Breast epithelium (tissue), 4 donors: ENCODE measurements around the gene MNX1. TPM values are rescaled to one million over a fixed set of nuclear protein-coding genes. Genes with fewer than 3 reads are reported as not detected.

Source experiments
- DNase-seq, 2 donors: peaks; one replicate each; pipeline ENCODE4 v3.0.0-alpha.2; 2019; ENCODE audit warnings: low spot score in 2 of 2
- H3K27ac ChIP-seq, 2 donors: fragments of 200-600 bp; sonication (generic) in 1 of 2; one replicate each; pipeline ENCODE4 v1.5.1; 2016 to 2019; ENCODE audit warnings: mild to moderate bottlenecking in 1 of 2
- H3K27me3 ChIP-seq, 2 donors: fragments of 200-600 bp; sonication (generic) in 1 of 2; one replicate each; pipeline versions ENCODE4 v1.5.1 to v1.6.0; 2017 to 2019; ENCODE audit warnings: control low read depth in 1 of 2, mild to moderate bottlenecking in 1 of 2
- H3K36me3 ChIP-seq: fragments of 200-600 bp; one replicate; pipeline ENCODE4 v1.5.1; 2019
- H3K4me1 ChIP-seq, 2 donors: fragments of 200-600 bp; sonication (generic); one replicate each; pipeline ENCODE4 v1.5.1; 2016 to 2019; ENCODE audit warnings: control low read depth in 1 of 2
- H3K4me3 ChIP-seq, 3 donors: fragments of 200-600 bp; sonication (generic); 1 replicate in 2 of 3; 2 replicates in 1 of 3; pipeline ENCODE4 v1.5.1; 2016 to 2019; ENCODE audit warnings: mild to moderate bottlenecking in 3 of 3, moderate library complexity in 2 of 3
- H3K9me3 ChIP-seq, 2 donors: fragments of 200-600 bp; sonication (generic) in 1 of 2; one replicate each; pipeline ENCODE4 v1.5.1; 2016 to 2019; ENCODE audit warnings: control low read depth in 1 of 2
- POLR2A ChIP-seq: fragments of 450-650 bp; IDR thresholded peaks from one replicate; pipeline ENCODE4 v1.6.1; 2016; ENCODE audit warnings: antibody characterized with exemption, mild to moderate bottlenecking, moderate library complexity
- POLR2AphosphoS5 ChIP-seq, 3 donors: sonication (generic); formaldehyde crosslinking; IDR thresholded peaks; one replicate each; pipeline ENCODE4 v1.6.1; 2017; ENCODE audit warnings: antibody characterized with exemption in 3 of 3
- intact Hi-C: fragments of 100-400 bp; cut with DNase I; formaldehyde crosslinking; loops from one replicate; pipeline ENCODE4 v1.15.1; 2023; ENCODE audit warnings: low total_unique reads
- total RNA-seq, 3 donors: library from RNA; depleted of rRNA; stranded (reverse); fragments of >200 nt; gene quantifications; one replicate each; pipeline ENCODE4 v1.1.0, GENCODE V29; 2016
- TF ChIP-seq, protein P1 (sequence below), 3 donors: fragments of 450-650 bp; IDR thresholded peaks; one replicate each; pipeline ENCODE4 v1.5.1; 2016 to 2017; ENCODE audit warnings: antibody characterized with exemption in 3 of 3, mild to moderate bottlenecking in 3 of 3, moderate library complexity in 3 of 3

MNX1 gene
- total RNA-seq, 3 donors from 2014 or later = 0.15 to 0.33 TPM; not detected in 1

DNA sequence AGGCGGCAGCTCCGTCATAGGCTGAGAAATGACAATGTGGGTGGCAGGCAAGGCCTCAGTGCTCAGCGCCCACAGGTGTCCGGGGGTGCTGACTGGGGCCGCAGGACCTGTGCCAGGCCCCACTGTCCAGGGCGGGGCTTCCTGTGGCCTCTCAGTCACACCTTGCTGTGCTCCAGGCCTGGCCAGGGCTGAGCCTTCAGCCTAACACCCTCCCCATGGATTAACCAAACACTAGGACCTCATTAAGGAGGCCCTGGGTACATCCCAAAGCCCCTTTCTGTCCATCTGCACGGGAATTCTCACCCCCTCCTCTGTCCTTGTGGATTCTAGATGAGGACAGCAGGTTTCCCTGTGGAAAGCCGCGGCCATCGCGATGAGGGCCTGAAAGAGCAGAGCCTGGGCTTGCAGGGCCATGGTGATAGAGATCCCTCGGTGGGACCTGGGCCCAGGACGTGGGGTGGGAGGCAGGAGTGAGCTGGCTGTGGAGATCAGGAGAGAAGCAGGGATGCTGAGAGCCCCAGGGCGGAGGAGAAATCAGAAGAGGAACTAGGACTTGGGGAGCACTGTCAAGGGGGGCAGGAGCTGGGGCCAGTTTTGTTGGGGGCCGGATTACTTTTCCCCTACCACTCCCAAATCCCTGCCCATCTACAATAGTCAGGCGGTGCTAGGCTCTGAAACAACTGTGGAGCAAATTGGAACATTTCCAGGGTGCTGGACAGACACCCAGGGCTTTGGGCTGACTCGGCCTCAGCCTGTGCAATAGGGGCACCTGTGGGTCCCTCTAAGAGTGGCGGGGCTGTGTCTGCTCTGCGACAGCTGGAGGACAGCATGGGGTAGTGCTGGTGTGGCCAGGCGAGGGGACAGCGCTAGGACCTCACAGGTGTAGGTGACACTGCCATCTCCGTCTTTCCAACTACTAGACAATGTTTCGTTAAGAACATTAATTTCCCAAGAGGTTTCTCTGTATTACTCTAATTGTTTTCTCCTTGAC lies 23.3 kb upstream of the MNX1 start:
- no peak for DNase-seq
- Histone ChIP-seq H3K36me3 (no peaks in the 10 kb centered on the region), H3K27ac (no peak overlapping the region), H3K27me3 (peaks cover 0 to 32% of the 10 kb centered on the region in 2 donors), H3K4me1 (no peaks in the 10 kb centered on the region), H3K4me3 (no peak overlapping the region), H3K9me3 (peaks cover 6 to 8% of the 10 kb centered on the region in 2 donors)
- intact Hi-C loops = no loop called here
- no peak for TF ChIP-seq POLR2AphosphoS5 (IDR thresholded peaks at IDR 0.05)
- TF ChIP-seq, protein P1, sequence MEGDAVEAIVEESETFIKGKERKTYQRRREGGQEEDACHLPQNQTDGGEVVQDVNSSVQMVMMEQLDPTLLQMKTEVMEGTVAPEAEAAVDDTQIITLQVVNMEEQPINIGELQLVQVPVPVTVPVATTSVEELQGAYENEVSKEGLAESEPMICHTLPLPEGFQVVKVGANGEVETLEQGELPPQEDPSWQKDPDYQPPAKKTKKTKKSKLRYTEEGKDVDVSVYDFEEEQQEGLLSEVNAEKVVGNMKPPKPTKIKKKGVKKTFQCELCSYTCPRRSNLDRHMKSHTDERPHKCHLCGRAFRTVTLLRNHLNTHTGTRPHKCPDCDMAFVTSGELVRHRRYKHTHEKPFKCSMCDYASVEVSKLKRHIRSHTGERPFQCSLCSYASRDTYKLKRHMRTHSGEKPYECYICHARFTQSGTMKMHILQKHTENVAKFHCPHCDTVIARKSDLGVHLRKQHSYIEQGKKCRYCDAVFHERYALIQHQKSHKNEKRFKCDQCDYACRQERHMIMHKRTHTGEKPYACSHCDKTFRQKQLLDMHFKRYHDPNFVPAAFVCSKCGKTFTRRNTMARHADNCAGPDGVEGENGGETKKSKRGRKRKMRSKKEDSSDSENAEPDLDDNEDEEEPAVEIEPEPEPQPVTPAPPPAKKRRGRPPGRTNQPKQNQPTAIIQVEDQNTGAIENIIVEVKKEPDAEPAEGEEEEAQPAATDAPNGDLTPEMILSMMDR (IDR thresholded peaks at IDR 0.05) = no peak
- TF ChIP-seq POLR2A = no peak

DNA sequence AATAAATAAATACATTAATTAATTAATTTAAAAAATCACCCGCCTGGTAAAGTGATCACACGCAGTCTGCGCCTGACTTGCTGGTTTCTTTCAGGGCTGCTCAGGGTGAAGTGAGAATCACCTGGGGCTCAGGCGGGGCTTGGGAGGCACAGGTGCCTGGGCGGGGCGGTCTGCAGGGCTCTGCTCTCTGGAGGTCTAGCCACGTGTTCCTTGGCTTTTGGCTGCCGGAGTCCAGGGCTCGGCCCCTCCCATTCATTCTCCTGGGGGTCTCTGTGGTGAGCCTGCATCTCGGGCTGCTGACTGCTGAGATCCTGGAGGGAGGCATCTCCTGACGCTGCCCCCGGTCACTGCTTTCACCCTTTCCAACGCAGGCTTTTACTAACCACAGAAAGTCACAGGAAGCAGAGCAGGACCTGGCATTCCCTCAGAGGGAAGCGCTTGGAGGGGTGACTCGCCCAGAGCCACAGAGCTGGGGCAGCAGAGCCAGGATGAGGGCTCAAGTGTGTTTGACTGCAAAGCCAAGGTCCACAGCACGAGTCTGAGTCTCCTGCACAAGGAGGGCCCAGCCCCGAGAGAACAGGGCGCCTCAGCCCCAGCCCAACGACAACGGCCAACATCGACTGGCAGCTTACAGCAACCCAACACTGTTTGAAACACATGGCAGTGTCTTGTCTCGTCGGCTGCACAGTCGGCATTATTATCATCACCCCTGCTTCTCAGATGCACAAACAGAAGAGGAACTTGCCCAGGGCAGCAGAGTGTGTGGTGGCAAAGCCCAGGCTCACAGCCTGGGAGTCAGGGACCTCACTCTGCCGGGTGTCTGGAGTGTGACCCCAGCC lies 22.4 kb upstream of the MNX1 start:
- intact Hi-C loops = no loop called here
- H3K27ac ChIP-seq = no peak overlapping the region
- H3K36me3 ChIP-seq = no peaks in the 10 kb centered on the region
- peaks cover 6 to 8% of the 10 kb centered on the region in 2 donors for H3K9me3 ChIP-seq
- DNase-seq = no peak
- H3K4me3 ChIP-seq = no peak overlapping the region
- no peaks in the 10 kb centered on the region for H3K4me1 ChIP-seq
- H3K27me3 ChIP-seq = peaks cover 0 to 38% of the 10 kb centered on the region in 2 donors
- no peak for TF ChIP-seq POLR2A
- no peak for TF ChIP-seq POLR2AphosphoS5 (IDR thresholded peaks at IDR 0.05)
- TF ChIP-seq, protein P1 (IDR thresholded peaks at IDR 0.05) = no peak

DNA sequence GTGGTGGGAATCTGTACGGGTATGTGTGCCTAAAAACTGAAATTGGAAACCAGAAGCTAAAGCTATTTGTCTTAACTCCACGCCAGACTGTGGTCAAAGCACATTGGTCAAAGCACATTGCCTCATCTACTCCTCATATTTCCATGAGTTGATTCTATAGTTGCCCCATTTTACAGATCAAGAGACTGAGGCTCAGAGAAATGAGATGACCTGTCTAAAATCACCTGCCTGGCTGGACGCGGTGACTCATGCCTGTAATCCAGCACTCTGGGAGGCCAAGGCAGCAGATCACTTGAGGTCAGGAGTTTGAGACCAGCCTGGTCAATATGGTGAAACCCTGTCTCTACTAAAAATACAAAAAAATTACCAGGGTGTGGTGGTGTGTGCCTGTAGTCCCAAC lies 21.7 kb upstream of the MNX1 start:
- H3K4me1 ChIP-seq = no peaks in the 10 kb centered on the region
- peak in 1 of 2 donors; percentile 5 for DNase-seq
- TF ChIP-seq POLR2AphosphoS5 (IDR thresholded peaks at IDR 0.05) (no peak), POLR2A (no peak)
- TF ChIP-seq, protein P1 (IDR thresholded peaks at IDR 0.05) = no peak
- H3K36me3 ChIP-seq = no peaks in the 10 kb centered on the region
- no peak overlapping the region for H3K27ac ChIP-seq
- H3K9me3 ChIP-seq = peaks cover 6 to 8% of the 10 kb centered on the region in 2 donors
- H3K27me3 ChIP-seq = peaks cover 0 to 37% of the 10 kb centered on the region in 2 donors
- intact Hi-C loops = no loop called here
- H3K4me3 ChIP-seq = no peak overlapping the region

DNA sequence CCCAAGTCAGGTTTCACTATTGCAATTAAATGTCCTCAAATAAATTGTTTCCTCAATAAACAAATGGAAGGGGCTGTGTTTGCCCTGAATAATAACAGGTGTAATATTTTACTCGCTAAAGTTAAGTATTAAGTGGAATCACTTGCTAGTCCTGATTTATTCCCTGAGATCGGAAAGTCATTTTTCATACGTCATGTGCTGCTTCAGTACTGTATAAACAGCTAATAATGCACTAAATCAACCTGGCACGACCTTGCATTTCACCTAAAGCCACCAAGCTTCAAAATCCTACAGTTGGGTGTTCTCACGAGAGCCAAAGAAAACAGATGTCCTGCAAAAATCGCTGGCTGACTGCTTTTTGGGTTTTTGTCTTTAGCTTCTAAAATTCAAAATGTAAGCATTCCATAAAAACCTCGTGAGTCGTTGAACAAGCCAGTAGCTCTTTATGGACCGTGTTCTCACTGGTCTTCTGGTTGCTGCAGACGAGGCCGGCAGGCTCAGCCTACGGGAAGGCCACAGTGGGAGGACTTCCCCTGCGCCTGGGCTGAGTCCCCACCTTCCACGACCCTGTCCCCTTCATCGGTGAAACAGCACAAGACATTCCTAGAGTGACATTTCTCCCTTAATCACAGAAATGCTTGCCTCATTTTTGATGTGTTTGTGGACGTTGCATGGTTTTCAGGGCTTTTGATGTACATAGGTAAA lies 17.9 kb upstream of the MNX1 start:
- H3K36me3 ChIP-seq = no peaks in the 10 kb centered on the region
- no peaks in the 10 kb centered on the region for H3K4me1 ChIP-seq
- intact Hi-C loops = no loop called here
- peaks cover 0 to 52% of the 10 kb centered on the region in 2 donors for H3K27me3 ChIP-seq
- H3K9me3 ChIP-seq = no peaks in the 10 kb centered on the region
- no peak overlapping the region for H3K4me3 ChIP-seq
- TF ChIP-seq, protein P1 (IDR thresholded peaks at IDR 0.05) = no peak
- TF ChIP-seq POLR2A (no peak), POLR2AphosphoS5 (IDR thresholded peaks at IDR 0.05) (no peak)
- H3K27ac ChIP-seq = no peak overlapping the region
- no peak for DNase-seq
